Left forelimb (tissue), 1 donor: Measurements from ENCODE around the gene PTPN1.
"Not testable (repeated sequence)": the region's sequence is repeated elsewhere in the genome, so short reads cannot be mapped to it uniquely, and the experiment has no call there.

Experiments used
- DNase-seq: peaks from one replicate; pipeline ENCODE4 v3.0.0-alpha.2; 2018; ENCODE audit warnings: low spot score

Gene PTPN1

DNA sequence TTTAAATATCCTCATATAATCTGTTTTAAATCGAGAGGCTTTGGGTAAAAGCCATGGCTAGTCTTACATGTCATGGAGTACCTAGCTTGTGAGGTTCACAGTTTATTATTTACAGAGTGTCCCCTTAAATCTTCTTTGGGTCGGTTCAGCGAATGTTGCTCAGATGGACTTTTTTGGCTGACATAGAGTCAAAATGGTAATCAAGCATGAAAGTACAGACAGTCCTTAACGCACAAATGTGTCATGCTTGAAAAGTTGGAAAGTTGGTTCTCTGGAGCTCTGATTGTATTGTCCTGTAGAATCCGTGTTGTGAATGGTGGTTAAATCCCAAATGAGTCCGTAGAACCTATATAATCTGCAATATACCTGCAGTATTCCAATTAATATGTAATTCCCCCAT, 22.0 kb downstream of the PTPN1 start:
- DNase-seq, result no peak

DNA sequence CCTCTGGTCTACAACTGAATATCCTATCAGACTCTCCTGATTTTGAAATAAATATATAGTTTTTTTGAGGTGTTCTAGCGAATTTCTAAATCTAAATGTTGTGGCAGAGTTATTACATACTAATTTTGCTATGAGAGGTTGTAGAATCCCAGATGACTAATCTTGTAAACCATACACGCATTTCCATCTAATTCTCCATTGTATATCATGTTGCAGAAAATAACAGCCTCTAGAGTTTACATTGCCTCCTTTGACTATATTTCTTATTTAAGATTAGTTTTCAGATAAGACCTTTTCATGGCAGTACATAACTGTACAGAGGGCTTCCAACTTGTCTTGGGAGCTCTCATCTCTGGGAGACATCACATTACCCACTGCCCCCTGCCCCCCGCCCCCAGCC, 22.9 kb downstream of the PTPN1 start:
- DNase-seq, result no peak

DNA sequence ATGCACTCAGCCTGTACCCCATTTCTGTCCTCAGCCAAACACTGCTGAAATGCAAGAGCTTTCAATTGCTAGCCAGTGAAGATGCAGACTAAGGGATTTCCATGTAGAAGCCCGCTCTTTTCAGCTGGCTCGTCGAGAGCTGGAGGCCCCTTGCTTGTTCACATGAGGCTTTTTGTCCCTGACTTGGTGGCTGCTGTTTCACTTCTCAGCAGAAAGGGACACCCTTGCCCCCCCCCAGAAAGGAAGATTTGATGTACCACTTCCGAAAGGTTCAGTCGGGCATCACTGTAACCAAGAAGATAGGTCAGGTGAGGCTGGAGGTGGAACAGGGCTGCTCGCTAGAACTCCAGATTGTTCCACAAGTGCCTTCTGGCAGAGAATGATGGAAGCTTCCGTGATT, 23.3 kb downstream of the PTPN1 start:
- DNase-seq, result no peak

DNA sequence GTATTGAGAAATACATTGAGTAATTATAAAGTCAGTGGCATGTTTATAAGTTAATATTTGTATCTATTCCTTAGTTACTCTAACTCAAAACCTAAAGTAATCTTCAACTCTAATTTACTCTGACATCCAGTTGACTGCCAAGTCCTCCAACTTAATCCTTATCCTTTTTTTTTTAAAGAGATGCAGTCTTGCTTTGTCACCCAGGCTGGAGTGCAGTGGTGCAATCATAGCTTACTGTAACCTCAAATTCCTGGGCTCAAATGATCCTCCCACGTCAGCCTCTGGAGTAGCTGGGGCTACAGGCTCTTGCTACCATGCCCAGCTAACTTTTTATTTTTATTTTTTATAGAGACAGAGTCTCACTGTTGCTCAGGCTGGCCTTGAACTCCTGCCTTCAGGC, 24.4 kb downstream of the PTPN1 start:
- DNase-seq, result no peak

DNA sequence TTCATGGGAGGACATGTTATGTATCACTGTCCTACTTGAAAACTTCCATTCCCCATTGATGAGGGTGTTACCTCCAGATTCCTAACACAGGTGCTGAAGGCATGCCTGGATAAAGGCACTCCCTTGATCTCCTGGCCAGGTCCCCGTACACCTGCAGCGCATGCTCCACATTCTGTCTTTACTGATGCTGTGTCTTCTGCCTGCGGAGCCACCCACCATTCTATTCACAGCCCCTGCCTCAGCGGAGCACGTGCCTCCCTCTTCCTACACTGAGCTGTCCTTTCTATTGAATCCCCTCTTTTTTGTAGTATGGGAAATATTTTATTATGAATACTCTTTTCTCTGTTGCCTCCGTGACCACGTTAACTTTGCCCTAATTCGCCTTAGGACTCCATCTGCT, 25.0 kb downstream of the PTPN1 start:
- DNase-seq, result no peak

DNA sequence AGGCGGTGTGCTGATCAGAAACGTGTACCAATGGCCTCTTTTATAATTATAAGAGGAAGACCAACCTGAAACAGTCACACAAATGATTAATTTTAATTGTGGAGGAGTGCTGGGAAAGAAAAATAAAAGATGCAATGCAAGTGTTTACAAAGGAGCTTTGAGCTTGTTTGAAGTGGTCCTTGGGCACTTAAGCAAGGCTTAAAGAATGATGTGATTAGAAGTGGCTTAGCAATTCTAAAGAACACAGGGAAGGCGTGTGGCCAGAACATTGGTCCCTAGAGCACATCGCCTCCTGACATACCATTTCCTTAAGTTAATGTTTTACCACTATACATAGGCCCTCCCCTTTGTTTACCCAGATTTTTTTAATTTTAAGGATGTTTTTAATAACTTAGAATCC, 26.1 kb downstream of the PTPN1 start:
- no peak for DNase-seq

DNA sequence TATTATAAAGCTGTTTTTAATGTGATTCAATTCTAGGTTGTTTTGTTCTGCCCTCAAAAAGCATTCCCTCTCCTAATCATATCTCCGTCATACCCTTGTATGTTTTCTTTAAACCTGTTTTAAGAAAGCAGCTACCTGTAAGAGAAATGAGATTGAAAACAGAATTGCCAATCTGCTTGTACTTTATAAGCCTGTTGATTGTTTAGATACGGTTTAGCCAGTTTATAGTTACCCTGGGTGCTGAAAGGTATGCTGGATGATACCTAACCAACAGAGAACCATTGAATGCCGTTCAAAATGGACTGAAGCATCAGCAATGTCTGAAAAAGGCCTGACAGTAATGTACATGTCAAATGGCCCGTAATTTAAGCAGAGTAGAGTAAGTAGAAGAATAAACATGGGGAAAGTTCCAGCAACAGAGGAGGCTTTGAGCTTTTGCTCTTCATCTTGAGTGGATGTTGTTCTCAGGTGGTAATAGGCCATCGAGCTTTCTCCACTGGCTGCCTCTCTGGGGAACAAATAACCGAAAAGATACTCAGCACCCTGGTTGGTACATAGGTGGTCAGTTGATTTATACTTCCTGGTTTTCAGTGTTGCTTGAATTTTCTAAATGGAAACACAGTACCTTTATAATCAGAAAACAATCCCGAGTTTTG, 27.5 kb downstream of the PTPN1 start:
- no peak for DNase-seq

DNA sequence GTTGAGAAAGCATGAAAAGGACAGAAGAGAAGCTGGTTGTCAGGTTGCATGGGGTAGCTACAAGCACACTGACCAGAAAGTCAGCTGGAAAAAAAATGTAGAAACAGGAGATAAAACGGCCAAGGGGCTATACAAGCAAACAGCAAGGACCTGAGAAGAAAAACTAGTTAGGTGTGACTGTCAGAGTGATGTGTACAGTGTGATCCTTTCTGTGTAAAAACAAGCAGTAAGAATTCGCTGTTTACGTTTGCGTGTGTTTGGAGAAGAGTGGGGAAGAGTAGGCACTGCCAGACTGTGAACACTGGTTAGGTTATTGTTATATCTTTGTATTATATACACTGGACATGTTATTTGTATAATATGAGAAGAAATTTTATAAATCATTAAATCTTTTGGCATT, 28.1 kb downstream of the PTPN1 start:
- no peak for DNase-seq

DNA sequence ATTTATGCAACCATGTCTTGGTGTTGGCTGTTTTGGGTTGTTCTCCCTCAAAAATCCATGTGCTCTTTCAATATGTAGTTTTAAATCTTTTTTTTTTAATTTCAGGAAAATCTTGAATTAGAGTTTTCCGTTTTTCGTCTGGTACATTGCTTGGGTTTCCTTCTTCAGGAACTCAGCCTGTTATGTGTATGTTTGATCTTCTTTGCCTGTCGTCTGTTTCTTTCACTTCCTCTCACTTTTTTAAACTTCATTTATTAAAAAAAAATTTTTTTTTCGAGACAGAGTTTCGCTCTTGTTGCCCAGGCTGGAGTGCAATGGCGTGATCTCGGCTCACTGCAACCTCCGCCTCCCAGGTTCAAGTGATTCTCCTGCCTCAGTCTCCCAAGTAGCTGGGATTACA, 29.6 kb downstream of the PTPN1 start:
- not testable (repeated sequence) for DNase-seq

DNA sequence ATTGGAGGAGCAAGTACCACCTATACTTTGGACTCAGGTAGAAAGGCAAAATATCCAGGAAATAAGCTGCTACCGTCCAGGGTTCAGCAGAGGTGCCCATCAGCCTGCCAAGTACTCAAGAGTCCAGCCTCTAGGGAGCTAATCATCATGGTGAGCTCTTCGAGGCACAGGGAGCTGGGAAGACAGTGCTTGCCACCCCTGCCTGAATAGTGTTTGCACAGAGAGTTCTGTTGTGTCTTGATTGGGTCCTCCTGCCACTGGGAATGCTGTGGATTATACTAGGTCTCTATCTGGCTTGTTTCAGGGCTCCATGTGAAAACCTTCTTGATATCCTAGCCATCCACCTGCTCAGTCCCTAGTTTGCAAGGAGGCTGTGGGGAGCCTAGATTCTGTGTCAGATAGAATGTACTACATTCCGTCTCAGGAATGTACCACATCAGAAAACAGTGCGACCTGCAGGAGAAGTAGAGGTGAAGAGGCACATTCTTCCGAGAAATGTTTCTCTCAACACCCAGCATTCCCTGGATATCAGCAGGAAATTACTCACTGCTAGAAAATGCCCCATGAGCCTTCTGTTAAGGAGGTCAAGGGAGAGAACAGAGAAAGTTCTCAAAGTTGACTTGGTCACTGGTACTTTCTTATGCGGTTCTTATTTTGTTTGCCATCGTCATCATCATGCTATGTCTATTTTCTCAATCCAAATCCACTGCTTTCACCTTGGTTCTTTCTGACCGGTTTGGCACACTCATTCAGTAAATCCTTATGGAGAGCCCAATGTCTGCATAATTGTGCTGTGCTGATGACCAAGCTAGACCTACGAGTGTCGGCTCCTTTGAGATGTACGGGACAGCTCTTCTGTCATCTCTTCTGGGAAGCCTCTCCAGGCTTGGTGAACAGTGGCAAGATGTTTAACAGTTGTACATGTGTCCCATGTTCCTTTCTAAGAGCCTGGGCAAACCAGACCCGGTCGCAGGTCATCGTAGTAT, 30.7 kb downstream of the PTPN1 start:
- no peak for DNase-seq

DNA sequence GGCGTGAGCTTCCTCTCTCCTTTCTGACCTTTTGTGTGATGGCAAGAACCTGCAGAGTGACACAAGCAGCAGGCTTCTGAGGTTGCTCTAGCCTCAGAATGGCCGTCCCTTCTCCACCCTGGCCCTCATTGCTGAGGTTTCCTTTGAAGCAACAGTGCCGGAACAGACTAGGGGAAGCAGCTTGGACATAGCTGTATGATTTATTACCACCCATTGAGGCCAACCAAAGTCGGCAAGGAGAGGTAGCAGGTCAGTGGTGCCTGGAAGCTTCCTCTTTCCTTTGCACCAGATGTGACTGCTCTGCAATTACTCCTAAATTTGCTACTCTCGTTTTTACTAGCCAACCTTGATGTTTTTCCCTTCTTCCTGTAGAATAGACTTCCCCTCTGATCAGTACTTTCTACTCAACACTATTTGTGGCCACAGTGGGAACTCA, 31.4 kb downstream of the PTPN1 start:
- no peak for DNase-seq

DNA sequence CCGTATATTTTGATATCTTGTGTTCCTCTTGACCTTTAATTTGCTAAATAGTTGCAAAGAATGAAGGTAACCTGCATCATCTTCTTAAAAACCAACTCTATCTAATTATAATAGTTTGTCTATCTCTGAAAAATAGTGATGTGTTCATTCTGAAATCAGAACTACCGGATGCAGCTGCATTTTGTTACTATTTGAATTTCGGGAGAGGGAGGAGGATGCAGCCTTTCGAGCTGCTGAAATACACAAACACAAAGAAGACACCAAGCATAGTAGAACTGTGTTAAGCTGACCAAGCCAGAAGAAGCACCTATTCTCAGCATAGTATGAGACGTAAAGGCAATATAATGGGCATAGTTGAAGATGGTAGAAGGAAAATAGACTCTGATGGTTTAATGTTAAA, 33.1 kb downstream of the PTPN1 start:
- DNase-seq, result no peak

DNA sequence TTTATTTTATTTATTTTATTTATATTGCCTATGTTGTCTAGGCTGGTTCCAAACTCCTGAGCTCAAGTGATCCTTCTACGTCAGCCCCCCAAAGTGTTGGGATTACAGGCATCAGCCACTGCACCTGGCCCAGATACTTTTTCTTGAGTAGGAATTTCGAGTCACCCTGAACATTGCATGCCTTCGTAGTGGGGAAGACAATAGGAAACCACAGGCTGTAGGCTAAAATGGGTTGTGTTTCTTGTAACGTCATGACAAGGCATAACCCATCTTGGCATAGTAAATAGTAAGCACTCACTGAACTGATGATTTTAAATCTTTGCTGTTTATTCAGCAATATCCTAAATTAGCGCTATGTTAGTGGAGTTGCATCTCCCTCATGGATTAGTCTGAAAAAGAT, 34.9 kb downstream of the PTPN1 start:
- no peak for DNase-seq

DNA sequence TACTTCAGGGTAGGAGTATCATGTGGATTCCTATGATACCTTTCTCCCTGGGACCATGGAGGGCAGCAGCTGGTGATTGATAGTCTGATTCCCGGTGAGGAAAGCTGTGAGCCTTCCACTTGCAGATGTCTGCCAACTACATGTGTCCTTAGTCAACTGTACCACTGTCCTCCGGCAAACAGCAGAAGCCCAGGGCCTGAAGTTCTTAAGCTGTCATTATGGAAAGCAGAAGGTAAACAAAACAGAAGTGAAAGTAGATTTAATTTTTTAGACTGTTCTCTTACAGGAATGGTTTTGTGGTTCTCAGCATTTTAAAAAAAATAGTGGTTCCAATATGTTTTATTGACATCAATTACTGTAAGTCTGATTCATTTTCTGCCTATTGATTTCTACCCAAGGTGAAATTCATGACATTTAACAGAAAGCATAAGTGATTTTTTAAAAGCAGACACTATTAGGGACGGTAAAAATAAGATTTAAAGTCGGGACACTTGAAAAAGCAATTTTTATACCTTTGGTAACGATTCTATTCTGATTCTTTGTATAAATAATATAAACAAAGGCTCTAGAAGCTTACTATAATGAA, 36.6 kb downstream of the PTPN1 start:
- DNase-seq, result no peak

DNA sequence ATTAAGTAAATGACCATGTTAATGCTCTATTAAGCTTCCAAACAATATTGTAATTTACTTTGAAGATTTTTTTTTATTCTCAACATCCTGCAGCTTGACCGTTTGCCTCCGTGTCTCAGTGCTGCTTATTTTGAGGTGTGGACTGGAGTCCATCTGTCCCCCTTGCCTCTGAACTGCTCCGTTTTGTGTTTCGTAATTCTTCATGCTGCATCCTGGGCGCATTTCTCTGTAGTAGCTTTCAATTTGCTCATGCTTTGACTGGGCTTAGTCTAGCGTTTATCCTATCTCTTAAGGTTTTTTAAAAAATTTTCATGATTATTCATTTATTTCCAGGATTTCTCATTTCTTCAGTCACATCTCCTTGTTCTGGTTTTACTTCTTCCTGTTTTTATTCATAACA, 37.8 kb downstream of the PTPN1 start:
- no peak for DNase-seq

DNA sequence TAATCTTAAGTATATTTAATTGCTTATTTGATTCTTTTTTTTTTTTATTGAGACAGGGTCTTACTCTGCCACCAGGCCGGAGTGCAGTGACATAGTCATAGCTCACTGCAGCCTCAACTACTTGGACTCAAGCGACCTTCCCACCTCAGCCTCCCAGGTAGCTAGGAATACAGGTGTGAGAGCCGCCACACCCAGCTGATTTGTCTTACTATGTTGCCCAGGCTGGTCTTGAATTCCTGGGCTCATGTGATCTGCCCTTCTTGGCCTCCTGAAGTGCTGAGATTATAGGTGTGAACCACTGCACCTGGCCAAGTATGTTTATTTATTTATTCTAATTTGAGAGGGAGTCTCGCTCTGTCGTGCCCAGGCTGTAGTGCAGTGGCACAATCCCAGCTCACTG, 38.2 kb downstream of the PTPN1 start:
- no peak for DNase-seq

DNA sequence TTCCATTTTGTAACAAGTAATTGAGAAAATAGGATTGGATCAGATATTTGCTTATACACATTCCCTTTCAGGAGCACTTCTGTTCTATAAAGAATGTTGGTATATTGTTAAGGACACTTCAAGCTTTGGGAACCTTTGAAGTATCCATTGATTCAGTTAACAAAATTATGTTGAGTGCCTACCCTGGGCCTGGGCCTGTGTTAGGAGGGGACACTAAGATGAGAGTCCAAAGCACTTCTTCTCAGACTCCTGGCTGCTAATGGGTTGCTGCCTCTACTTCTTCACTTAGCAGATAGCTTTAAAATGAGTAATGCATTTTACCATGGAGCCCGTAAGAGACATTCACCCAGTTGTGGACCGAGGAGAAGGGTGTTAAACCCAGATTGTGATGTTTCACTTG, 40.3 kb downstream of the PTPN1 start:
- no peak for DNase-seq

DNA sequence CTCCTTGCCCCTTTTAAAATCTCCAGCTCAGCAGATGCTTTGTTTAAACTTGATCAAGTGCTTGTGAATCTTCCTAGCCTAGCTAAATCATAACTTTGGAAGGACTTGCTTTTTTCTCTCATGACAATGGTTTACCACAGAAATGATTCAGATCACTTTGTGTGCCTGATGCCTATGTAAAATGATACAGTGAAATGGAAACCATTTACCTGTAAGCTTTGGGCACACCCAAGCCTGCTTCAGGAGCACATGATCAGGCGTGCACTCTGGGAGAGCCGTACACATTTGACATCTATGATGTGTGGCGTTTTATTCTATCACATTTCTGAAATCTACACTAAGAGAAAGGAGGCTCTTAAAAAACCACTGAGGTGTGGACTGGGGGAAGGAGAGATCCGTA, 41.1 kb downstream of the PTPN1 start:
- DNase-seq, result no peak

DNA sequence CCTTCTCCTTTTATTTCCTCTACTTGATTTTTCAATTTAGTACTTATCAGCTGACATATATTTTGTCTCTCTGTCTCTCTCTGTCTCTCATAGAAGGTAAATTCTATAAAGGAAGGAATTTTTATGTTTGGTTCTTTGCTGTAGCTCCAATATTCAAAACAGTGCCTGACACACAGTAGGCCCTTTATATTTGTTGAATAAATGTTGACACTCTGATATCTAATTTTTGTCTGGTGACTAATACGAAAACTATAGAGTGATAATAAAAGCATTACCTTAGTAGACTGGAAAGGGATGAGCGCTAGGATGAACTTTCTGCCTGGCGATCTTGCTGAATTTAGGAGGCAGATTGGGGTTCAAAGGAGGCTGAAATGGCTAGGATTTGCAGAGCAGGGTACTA, 42.8 kb downstream of the PTPN1 start:
- no peak for DNase-seq

DNA sequence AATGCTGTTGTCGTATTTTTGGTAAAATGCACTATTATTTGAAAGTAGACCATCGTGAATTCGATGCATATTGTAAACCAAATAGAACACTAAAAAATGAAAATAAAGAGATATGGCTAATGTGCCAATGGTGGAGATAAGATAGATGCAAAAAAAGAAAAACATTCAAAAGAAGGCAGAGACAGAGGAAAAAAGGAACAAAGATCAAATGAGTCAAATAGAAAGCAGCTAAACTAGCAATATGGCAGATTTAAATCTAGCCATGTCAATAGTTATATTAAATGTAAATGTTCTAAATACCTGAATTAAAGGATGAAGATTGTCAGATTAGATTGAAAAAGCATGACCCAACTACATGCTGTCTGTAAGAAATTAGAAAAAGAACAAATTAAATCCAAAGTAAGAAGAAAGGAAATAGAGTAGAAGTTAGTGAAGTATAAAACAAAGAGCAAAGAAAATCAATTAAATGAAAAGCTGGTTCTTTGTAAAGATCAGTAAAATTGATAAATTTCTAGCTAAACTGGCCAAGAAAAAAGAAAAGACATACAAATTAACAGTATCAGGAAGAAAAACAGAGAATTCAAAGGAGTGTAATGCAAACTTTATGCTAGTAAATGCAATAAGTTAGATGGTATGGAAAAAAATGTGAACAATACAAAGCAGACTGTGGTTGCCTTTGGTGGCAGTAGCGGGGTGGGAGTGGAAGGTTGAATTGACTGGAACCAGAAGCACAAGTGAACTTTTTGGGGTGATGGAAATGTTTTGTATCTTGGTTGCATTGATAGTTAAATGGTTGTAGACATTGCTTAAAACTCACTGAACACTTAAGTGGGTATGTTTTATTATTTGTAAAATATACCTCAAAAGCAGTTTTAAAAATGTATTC, 44.8 kb downstream of the PTPN1 start:
- DNase-seq, result no peak

DNA sequence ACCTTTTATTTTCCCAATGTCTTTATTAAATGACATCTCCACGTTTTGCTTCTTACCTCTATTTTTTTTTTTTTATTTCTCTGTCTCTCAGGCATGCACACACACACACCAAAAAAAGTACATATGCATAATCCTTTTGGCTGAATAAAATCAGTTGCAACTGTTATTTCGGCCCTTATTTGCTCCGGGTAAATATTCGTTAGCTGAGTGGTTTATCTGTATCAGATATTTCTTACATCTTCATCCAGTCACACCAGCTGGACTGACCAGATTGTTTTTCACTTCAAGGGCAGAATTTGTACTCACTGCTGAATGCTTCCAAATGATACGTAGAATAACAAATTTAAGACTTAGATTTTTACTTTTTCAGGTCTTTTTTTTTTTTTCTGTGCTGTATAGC, 45.5 kb downstream of the PTPN1 start:
- no peak for DNase-seq

DNA sequence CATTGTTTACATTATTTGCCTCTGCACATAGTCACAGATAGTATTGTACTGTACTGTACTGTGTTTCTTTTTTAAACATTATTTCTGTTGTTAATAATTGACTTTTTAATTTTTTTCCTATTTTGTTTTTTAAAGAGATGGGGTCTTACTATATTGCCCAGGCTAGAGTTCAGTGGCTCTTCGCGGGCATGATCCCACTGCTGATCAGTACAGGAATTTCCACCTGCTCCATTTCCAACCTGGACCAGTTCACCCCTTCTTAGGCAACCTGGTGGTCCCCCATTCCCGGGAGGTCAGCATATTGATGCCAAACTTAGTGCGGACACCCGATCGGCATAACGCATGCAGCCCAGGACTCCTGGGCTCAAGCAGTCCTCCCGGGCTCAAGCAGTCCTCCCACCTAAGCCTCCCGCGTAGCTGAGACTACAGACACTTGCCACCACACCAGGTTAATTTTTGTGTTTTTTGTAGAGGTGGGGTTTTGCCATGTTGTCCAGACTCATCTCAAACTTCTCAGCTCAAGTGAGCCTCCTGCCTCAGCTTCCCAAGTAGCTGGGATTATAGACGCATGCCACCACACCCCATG, 47.5 kb downstream of the PTPN1 start:
- DNase-seq, result no peak
